Colon (tissue), 2 donors: Measurements from ENCODE around the gene SCD5.

Experiments used
- FAIRE-seq: peaks from 2 replicates; lab custom pipeline; 2012; peaks lifted over from hg19 to GRCh38; lab: Jason Lieb, UNC
- donor health status: control.
- donor health status: control.

The SCD5 gene

GRCh38 chr4:82726596-82726995 is 72.0 kb downstream of the SCD5 start:
- FAIRE-seq, result no peak

GRCh38 chr4:82721819-82722423 is 76.7 kb downstream of the SCD5 start:
- no peak for FAIRE-seq

GRCh38 chr4:82718162-82718940 is 80.2 kb downstream of the SCD5 start:
- FAIRE-seq, result no peak

- no peak for FAIRE-seq
Measured at GRCh38 chr4:82715731-82716617, 82.6 kb downstream of the SCD5 start.

GRCh38 chr4:82713856-82714255 is 84.7 kb downstream of the SCD5 start:
- no peak for FAIRE-seq

GRCh38 chr4:82712561-82712960 is 86.0 kb downstream of the SCD5 start:
- FAIRE-seq, result no peak

- FAIRE-seq, result no peak
Measured at GRCh38 chr4:82711158-82711785, 87.3 kb downstream of the SCD5 start.

GRCh38 chr4:82710197-82710929 is 88.2 kb downstream of the SCD5 start:
- FAIRE-seq, result no peak

- FAIRE-seq, result no peak
Measured at GRCh38 chr4:82708982-82709381, 89.6 kb downstream of the SCD5 start.

GRCh38 chr4:82706349-82707000 is 92.1 kb downstream of the SCD5 start:
- FAIRE-seq, result no peak

- no peak for FAIRE-seq
Measured at GRCh38 chr4:82705928-82706300, 92.7 kb downstream of the SCD5 start.

GRCh38 chr4:82705169-82705927 is 93.2 kb downstream of the SCD5 start:
- FAIRE-seq, result no peak

- FAIRE-seq, result no peak
Measured at GRCh38 chr4:82704156-82704555, 94.4 kb downstream of the SCD5 start.

GRCh38 chr4:82698412-82698811 is 100.2 kb downstream of the SCD5 start:
- no peak for FAIRE-seq

- no peak for FAIRE-seq
Measured at GRCh38 chr4:82697561-82697960, 101.0 kb downstream of the SCD5 start.

- no peak for FAIRE-seq
Measured at GRCh38 chr4:82696117-82696860, 102.3 kb downstream of the SCD5 start.

GRCh38 chr4:82694892-82695291 is 103.7 kb downstream of the SCD5 start:
- no peak for FAIRE-seq

- FAIRE-seq, result no peak
Measured at GRCh38 chr4:82694046-82694445, 104.5 kb downstream of the SCD5 start.

GRCh38 chr4:82692101-82692780 is 106.4 kb downstream of the SCD5 start:
- FAIRE-seq, result no peak
